ENCODE results near the gene DPF3.

DNA sequence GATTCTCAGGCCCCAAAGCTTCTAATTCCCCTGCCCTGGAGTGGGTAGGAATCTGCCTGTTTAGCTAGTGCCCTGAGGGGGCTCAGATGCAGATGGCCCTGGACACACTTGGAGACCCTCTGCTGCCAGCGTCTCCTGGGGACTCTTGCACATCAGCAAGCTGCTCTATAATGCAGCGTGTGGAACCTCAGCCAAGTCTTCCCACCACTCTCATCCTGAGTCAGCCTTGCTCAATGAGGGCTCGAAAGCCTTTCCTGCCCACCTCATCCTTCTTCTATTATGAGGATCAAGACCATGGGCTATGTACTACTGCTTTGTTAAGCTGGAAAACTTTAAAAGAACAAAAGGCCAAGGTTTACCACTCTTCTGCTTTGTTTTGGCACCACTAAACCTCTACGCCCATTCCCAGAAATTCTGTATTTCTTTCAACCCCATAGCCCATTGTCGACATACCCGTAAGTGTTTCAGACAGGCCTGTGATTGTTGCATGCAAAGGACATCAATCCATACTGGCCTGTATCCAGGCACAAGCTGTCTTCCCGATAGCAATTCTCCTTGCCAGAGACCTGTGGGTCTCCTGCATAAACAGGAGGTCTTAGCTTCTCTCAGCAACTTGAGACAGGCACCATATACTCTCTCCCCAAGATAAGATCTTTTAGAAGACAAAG, 246.9 kb downstream of the DPF3 start:
- no peak for TF ChIP-seq ZNF577 (CRISPR knock-in tag; IDR thresholded peaks at IDR 0.05; ENCODE audit: borderline replicate concordance, low read depth)
- no peak for TF ChIP-seq NFIB (CRISPR knock-in tag; IDR thresholded peaks at IDR 0.05; ENCODE audit: borderline replicate concordance)
- TF ChIP-seq, protein P1, sequence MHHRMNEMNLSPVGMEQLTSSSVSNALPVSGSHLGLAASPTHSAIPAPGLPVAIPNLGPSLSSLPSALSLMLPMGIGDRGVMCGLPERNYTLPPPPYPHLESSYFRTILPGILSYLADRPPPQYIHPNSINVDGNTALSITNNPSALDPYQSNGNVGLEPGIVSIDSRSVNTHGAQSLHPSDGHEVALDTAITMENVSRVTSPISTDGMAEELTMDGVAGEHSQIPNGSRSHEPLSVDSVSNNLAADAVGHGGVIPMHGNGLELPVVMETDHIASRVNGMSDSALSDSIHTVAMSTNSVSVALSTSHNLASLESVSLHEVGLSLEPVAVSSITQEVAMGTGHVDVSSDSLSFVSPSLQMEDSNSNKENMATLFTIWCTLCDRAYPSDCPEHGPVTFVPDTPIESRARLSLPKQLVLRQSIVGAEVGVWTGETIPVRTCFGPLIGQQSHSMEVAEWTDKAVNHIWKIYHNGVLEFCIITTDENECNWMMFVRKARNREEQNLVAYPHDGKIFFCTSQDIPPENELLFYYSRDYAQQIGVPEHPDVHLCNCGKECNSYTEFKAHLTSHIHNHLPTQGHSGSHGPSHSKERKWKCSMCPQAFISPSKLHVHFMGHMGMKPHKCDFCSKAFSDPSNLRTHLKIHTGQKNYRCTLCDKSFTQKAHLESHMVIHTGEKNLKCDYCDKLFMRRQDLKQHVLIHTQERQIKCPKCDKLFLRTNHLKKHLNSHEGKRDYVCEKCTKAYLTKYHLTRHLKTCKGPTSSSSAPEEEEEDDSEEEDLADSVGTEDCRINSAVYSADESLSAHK (CRISPR knock-in tag; IDR thresholded peaks at IDR 0.05; ENCODE audit: borderline replicate concordance) = no peak
- TF ChIP-seq TRIM24 (CRISPR knock-in tag; IDR thresholded peaks at IDR 0.05) = no peak
- no peak for TF ChIP-seq SMC3 (IDR thresholded peaks at IDR 0.05; ENCODE audit: low read length)
- no peak for TF ChIP-seq EZH2 (conservative IDR thresholded peaks at IDR 0.05; ENCODE audit: low read depth, low read length)
- no peak for TF ChIP-seq ZNF253 (CRISPR knock-in tag; IDR thresholded peaks at IDR 0.05; ENCODE audit: borderline replicate concordance)
- TF ChIP-seq, protein P2, sequence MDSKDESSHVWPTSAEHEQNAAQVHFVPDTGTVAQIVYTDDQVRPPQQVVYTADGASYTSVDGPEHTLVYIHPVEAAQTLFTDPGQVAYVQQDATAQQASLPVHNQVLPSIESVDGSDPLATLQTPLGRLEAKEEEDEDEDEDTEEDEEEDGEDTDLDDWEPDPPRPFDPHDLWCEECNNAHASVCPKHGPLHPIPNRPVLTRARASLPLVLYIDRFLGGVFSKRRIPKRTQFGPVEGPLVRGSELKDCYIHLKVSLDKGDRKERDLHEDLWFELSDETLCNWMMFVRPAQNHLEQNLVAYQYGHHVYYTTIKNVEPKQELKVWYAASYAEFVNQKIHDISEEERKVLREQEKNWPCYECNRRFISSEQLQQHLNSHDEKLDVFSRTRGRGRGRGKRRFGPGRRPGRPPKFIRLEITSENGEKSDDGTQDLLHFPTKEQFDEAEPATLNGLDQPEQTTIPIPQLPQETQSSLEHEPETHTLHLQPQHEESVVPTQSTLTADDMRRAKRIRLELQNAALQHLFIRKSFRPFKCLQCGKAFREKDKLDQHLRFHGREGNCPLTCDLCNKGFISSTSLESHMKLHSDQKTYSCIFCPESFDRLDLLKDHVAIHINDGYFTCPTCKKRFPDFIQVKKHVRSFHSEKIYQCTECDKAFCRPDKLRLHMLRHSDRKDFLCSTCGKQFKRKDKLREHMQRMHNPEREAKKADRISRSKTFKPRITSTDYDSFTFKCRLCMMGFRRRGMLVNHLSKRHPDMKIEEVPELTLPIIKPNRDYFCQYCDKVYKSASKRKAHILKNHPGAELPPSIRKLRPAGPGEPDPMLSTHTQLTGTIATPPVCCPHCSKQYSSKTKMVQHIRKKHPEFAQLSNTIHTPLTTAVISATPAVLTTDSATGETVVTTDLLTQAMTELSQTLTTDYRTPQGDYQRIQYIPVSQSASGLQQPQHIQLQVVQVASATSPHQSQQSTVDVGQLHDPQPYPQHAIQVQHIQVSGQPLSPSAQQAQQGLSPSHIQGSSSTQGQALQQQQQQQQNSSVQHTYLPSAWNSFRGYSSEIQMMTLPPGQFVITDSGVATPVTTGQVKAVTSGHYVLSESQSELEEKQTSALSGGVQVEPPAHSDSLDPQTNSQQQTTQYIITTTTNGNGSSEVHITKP (CRISPR knock-in tag; IDR thresholded peaks at IDR 0.05; ENCODE audit: low read depth) = no peak
- TF ChIP-seq ATM (IDR thresholded peaks at IDR 0.05; ENCODE audit: borderline replicate concordance) = no peak
- TF ChIP-seq SKI (IDR thresholded peaks at IDR 0.05; ENCODE audit: partially characterized antibody) = no peak
- TF ChIP-seq, protein P3, sequence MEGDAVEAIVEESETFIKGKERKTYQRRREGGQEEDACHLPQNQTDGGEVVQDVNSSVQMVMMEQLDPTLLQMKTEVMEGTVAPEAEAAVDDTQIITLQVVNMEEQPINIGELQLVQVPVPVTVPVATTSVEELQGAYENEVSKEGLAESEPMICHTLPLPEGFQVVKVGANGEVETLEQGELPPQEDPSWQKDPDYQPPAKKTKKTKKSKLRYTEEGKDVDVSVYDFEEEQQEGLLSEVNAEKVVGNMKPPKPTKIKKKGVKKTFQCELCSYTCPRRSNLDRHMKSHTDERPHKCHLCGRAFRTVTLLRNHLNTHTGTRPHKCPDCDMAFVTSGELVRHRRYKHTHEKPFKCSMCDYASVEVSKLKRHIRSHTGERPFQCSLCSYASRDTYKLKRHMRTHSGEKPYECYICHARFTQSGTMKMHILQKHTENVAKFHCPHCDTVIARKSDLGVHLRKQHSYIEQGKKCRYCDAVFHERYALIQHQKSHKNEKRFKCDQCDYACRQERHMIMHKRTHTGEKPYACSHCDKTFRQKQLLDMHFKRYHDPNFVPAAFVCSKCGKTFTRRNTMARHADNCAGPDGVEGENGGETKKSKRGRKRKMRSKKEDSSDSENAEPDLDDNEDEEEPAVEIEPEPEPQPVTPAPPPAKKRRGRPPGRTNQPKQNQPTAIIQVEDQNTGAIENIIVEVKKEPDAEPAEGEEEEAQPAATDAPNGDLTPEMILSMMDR (CRISPR knock-in tag; IDR thresholded peaks at IDR 0.05) = no peak
- no peak for TF ChIP-seq YEATS4 (CRISPR knock-in tag; IDR thresholded peaks at IDR 0.05; ENCODE audit: borderline replicate concordance)
